GM12872 (cell line): Measurements from ENCODE around the gene BHLHE41.

ENCODE experiments used
- CTCF ChIP-seq: IDR thresholded peaks from 3 replicates; pipeline ENCODE4 v1.5.1; 2011; ENCODE audit warnings: low read depth, mild to moderate bottlenecking, low read length, moderate library complexity; ENCODE audit not compliant: insufficient read depth

BHLHE41 gene

GRCh38 chr12:26101350-26101734 lies 23.5 kb downstream of the BHLHE41 start:
- no peak for TF ChIP-seq CTCF

- no peak for TF ChIP-seq CTCF
Observed at GRCh38 chr12:26100666-26101349, 24.0 kb downstream of the BHLHE41 start.

- TF ChIP-seq CTCF, result peak; percentile 87
Observed at GRCh38 chr12:26097046-26097878, 27.6 kb downstream of the BHLHE41 start.

- TF ChIP-seq CTCF, result no peak
Observed at GRCh38 chr12:26096036-26096435, 28.8 kb downstream of the BHLHE41 start.

GRCh38 chr12:26095186-26095585 lies 29.7 kb downstream of the BHLHE41 start:
- TF ChIP-seq CTCF, result no peak

- TF ChIP-seq CTCF, result no peak
Observed at GRCh38 chr12:26092346-26093105, 32.3 kb downstream of the BHLHE41 start.

GRCh38 chr12:26091822-26092221 lies 33.0 kb downstream of the BHLHE41 start:
- TF ChIP-seq CTCF, result no peak
